Measurements from ENCODE around the gene ARMC9.

DNA sequence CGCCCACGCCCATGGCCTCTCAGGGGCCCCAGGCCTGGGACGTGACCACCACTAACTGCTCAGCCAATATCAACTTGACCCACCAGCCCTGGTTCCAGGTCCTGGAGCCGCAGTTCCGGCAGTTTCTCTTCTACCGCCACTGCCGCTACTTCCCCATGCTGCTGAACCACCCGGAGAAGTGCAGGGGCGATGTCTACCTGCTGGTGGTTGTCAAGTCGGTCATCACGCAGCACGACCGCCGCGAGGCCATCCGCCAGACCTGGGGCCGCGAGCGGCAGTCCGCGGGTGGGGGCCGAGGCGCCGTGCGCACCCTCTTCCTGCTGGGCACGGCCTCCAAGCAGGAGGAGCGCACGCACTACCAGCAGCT lies 199.5 kb downstream of the ARMC9 start:
- TF ChIP-seq, protein P1, sequence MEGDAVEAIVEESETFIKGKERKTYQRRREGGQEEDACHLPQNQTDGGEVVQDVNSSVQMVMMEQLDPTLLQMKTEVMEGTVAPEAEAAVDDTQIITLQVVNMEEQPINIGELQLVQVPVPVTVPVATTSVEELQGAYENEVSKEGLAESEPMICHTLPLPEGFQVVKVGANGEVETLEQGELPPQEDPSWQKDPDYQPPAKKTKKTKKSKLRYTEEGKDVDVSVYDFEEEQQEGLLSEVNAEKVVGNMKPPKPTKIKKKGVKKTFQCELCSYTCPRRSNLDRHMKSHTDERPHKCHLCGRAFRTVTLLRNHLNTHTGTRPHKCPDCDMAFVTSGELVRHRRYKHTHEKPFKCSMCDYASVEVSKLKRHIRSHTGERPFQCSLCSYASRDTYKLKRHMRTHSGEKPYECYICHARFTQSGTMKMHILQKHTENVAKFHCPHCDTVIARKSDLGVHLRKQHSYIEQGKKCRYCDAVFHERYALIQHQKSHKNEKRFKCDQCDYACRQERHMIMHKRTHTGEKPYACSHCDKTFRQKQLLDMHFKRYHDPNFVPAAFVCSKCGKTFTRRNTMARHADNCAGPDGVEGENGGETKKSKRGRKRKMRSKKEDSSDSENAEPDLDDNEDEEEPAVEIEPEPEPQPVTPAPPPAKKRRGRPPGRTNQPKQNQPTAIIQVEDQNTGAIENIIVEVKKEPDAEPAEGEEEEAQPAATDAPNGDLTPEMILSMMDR (tag by site-specific recombination; IDR thresholded peaks at IDR 0.05) = no peak
- no peak for TF ChIP-seq ZNF629 (tag by site-specific recombination; IDR thresholded peaks at IDR 0.05)
- no peak for TF ChIP-seq ZNF792 (tag by site-specific recombination; IDR thresholded peaks at IDR 0.05)
